AG10803 (cell line): ENCODE results near the gene RNU7-1.

ENCODE experiments used
- DNase-seq: peaks from one replicate; pipeline ENCODE4 v3.0.0; 2010; ENCODE audit warnings: low read depth
- H3K4me3 ChIP-seq: 2 replicates; pipeline ENCODE4 v1.5.1; 2011; ENCODE audit warnings: mild to moderate bottlenecking, low read length, control low read depth
- CTCF ChIP-seq: conservative IDR thresholded peaks from 2 replicates; pipeline ENCODE4 v1.5.1; 2011; ENCODE audit warnings: mild to moderate bottlenecking, low read length, control low read depth, inconsistent platforms

The RNU7-1 gene

GRCh38 chr12:6959805-6960592 is 16.4 kb downstream of the RNU7-1 start:
- no peak for DNase-seq
- TF ChIP-seq CTCF = no peak
- H3K4me3 ChIP-seq = no peak overlapping the region

GRCh38 chr12:6960593-6961277 is 17.1 kb downstream of the RNU7-1 start:
- H3K4me3 ChIP-seq = no peak overlapping the region
- peak; percentile 32 for DNase-seq
- TF ChIP-seq CTCF = peak; percentile 34

GRCh38 chr12:6961278-6961694 is 17.7 kb downstream of the RNU7-1 start:
- TF ChIP-seq CTCF = no peak
- H3K4me3 ChIP-seq = peak overlapping the region; percentile 33
- DNase-seq = peak; percentile 66

GRCh38 chr12:6961695-6962284 is 18.2 kb downstream of the RNU7-1 start:
- DNase-seq = peak; percentile 72
- H3K4me3 ChIP-seq = peak overlapping the region; percentile 33
- peak; percentile 61 for TF ChIP-seq CTCF

- H3K4me3 ChIP-seq = no peak overlapping the region
- no peak for DNase-seq
- no peak for TF ChIP-seq CTCF
These were observed 18.8 kb downstream of the RNU7-1 start for GRCh38 chr12:6962285-6963015.

GRCh38 chr12:6963016-6963731 is 19.6 kb downstream of the RNU7-1 start:
- no peak for DNase-seq
- TF ChIP-seq CTCF = no peak
- no peak overlapping the region for H3K4me3 ChIP-seq
